Central memory CD8-positive, alpha-beta T cell (primary cell): ENCODE measurements around the gene PIEZO2.
A peak's percentile ranks its signal among the peaks of the same experiment; 100 is the strongest.

ENCODE experiments used
- ATAC-seq: fragments of 150-1000 bp; cut with Tn5 transposase; replicated peaks from 2 replicates; pipeline ENCODE4 v1.10.0; 2022; ENCODE audit warnings: mild to moderate bottlenecking, moderate FRiP score, moderate number of reproducible peaks; ENCODE audit not compliant: poor library complexity, severe bottlenecking; ENCODE audit errors: extremely low read depth
- DNase-seq, 2 donors: peaks; one replicate each; pipeline ENCODE4 v3.0.0; 2021; ENCODE audit warnings: low spot score in 2 of 2
- H3K27ac Mint-ChIP-seq: one replicate; pipeline ENCODE4 v1.8.0; 2022; ENCODE audit warnings: low read depth, mild to moderate bottlenecking, moderate library complexity, mixed read lengths
- H3K27me3 Mint-ChIP-seq: one replicate; pipeline ENCODE4 v1.8.0; 2022; ENCODE audit warnings: mixed read lengths
- H3K36me3 Mint-ChIP-seq: one replicate; pipeline ENCODE4 v1.8.0; 2022; ENCODE audit warnings: mild to moderate bottlenecking, moderate library complexity, mixed read lengths; ENCODE audit not compliant: insufficient read depth
- H3K4me1 Mint-ChIP-seq: one replicate; pipeline ENCODE4 v1.8.0; 2022; ENCODE audit warnings: mixed read lengths
- H3K4me3 Mint-ChIP-seq: one replicate; pipeline ENCODE4 v1.8.0; 2022; ENCODE audit warnings: mild to moderate bottlenecking, moderate library complexity, mixed read lengths
- H3K9me3 Mint-ChIP-seq: one replicate; pipeline ENCODE4 v1.8.0; 2022; ENCODE audit warnings: mixed read lengths

Gene PIEZO2

DNA sequence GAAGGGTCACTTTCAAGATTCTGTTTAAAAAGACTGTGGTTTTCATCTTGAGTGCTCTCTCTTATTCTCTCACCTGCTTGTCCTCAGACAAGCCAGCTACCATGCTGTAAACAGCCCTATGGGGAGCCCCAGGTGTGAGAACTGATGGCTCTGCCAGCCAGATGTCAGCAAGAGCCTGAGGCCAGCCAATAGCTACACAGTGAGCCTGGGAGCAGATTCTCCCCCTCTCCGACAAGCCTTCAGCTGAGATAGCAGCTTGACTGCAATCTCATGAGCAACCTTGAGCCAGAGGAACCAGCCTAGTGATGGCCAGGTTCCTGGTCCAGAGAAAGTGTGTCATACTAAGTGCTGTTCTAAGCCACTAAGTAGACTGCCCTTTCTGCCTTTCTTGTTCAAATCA lies 351.5 kb downstream of the PIEZO2 start:
- Mint-ChIP-seq H3K4me3 (no peak overlapping the region), H3K27me3 (no peaks in the 10 kb centered on the region), H3K4me1 (no peaks in the 10 kb centered on the region), H3K36me3 (no peaks in the 10 kb centered on the region), H3K9me3 (no peaks in the 10 kb centered on the region), H3K27ac (no peak overlapping the region)
- DNase-seq (no peak), ATAC-seq (no peak)

DNA sequence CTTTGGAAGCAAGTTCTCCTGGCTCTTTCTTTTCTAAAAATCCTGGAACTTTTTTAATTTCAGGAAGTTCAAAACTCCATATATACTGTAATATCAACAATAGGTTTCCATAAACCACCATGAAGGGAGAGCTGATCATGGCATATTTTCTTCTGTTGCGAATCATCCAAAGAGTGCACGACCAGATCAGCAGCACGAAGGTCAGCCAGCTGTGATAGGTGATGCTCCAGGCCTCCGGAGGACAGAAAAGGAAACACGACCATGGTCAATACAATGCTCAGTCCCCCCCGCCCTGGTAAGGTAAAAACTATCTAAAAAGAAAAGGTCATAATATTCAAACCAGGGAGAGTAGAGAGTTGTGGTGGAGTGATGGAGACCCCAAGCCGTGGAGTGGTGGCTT lies 354.6 kb downstream of the PIEZO2 start:
- no peak for ATAC-seq
- H3K27me3 Mint-ChIP-seq, result no peaks in the 10 kb centered on the region
- DNase-seq, result no peak
- no peaks in the 10 kb centered on the region for H3K36me3 Mint-ChIP-seq
- no peaks in the 10 kb centered on the region for H3K4me1 Mint-ChIP-seq
- no peaks in the 10 kb centered on the region for H3K9me3 Mint-ChIP-seq
- no peak overlapping the region for H3K4me3 Mint-ChIP-seq
- no peak overlapping the region for H3K27ac Mint-ChIP-seq

DNA sequence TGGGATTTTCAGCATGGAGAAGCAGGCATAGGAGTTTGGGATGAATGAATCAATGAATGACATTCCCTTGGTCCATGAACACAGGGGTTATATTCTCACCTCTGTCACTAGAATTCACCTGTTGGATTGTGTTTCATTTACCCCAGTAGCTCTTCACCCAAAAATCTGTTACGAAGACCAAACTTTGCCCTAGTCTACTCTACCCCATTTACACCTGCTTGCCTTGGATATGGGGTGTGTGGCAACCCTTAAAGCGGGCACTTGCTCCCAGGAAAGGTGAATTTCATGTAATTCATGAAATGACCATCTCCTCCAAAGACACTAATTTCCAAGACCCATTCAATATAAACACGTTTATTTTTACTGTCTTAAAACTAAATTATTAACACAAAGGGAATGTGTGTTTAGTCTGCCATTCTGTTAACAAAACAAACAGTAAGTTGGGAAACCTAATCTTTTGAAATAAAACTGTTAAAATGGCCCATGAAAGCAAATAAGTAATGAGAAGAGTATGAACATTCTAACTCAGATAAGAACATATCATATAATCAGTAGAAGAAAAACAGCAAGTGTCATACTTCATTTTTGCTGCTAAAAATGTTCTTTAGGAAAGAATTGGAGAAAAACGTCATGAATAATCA lies 355.5 kb downstream of the PIEZO2 start:
- Mint-ChIP-seq H3K36me3 (no peaks in the 10 kb centered on the region), H3K4me1 (no peaks in the 10 kb centered on the region), H3K27ac (no peak overlapping the region), H3K9me3 (no peaks in the 10 kb centered on the region), H3K27me3 (no peaks in the 10 kb centered on the region), H3K4me3 (no peak overlapping the region)
- ATAC-seq (no peak), DNase-seq (no peak)

DNA sequence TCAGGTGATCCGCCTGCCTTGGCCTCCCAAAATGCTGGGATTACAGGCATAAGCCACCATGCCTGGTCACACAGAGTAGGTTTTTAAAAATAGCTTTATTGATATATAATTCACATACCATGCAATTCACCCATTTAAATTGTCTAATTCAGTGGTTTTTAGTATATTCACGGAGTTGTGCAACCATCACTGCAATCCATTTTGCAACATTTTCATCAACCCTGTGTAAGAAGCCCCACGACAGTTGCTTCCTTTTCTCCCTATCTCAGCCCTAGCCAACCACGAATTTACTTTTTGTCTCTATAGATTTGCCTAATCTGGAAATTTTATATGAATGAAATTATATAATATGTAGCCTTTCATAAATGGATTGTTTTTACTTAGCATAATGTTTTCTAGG lies 357.2 kb downstream of the PIEZO2 start:
- H3K9me3 Mint-ChIP-seq, result no peaks in the 10 kb centered on the region
- DNase-seq (no peak), ATAC-seq (no peak)
- H3K4me1 Mint-ChIP-seq, result no peaks in the 10 kb centered on the region
- no peak overlapping the region for H3K27ac Mint-ChIP-seq
- no peaks in the 10 kb centered on the region for H3K36me3 Mint-ChIP-seq
- H3K4me3 Mint-ChIP-seq, result no peak overlapping the region
- no peaks in the 10 kb centered on the region for H3K27me3 Mint-ChIP-seq

DNA sequence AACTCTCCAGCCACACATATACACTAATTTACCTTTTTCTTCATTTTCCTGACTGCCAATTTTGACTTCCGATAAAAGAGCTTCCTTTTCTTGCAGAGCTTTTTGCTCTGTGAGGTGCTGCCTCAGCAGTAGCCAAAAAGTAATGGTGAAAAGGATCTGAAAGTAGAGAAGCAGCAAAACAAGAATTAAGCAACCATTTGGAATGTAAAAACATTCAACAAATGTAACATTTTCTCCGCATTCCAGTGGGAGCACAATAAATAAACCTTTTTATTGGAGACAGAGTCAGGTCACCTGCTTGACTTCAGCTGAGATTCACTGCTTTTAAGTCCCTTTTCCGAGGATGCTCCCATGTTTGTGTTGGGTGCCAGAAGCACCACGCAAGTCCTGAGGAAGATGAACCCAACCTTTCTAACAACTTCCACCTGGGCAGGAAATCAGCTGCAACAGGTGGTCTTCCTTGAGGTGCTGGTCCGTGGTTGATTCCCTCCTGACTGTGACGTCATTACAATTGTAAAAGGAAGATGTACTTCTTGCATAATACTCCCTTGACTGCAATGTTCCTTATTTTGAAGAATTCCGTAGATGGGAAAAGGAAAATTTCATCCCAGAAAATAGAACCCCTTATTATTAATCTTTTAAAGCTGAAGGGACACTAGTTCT lies 358.1 kb downstream of the PIEZO2 start:
- no peaks in the 10 kb centered on the region for H3K4me1 Mint-ChIP-seq
- H3K9me3 Mint-ChIP-seq, result no peaks in the 10 kb centered on the region
- DNase-seq, result no peak
- no peaks in the 10 kb centered on the region for H3K36me3 Mint-ChIP-seq
- H3K4me3 Mint-ChIP-seq, result no peak overlapping the region
- H3K27ac Mint-ChIP-seq, result no peak overlapping the region
- H3K27me3 Mint-ChIP-seq, result no peaks in the 10 kb centered on the region
- ATAC-seq, result no peak

DNA sequence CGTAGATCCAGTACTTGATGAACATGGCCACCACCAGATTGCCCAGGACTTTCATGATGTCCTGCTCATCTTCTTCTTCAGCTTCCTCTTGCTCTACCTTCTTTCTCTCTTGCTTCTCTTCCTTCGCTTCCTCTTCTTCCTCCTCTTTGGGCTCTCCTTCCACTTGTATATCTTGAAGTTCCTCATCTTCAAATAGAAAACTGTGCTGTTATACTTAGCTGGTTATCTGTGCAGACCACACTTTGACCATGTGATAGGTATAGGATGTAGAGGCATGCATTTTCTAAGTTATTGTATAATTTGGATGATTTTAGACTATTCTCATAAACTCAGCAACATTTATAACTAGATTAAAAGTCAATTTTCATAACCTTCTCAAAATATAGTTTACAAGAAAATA lies 360.2 kb downstream of the PIEZO2 start:
- Mint-ChIP-seq H3K27me3 (peaks cover 6% of the 10 kb centered on the region), H3K4me1 (no peaks in the 10 kb centered on the region), H3K9me3 (peaks cover 5% of the 10 kb centered on the region), H3K36me3 (no peaks in the 10 kb centered on the region), H3K27ac (no peak overlapping the region), H3K4me3 (no peak overlapping the region)
- no peak for DNase-seq
- ATAC-seq, result no peak

DNA sequence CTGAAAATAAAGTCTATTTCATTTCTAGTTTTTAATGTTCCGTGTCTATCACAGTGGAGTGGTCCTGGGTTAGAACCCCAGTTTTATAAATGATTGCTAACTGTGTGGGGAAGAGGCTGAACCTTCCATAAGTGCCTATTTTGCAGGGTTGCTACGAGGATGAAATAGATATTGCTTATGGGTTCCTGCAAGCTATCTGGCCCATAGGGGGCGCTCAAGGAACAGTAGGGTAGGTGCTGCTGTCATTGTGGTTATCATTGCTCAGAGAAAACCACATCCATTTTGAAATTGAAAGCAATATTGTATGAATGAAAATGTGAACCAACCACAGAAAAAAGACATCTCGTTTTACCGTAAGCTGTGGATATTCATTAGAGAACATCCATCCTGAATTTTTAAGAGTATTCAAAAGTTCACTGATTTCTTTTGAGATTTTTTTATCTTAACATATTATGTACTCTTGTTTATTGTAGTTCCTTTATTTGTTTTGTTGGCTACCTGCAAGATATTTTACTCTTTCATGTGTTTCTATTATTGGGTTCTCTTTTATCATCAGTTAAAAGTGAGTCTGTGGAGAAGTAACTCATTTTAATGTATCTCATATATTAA lies 362.0 kb downstream of the PIEZO2 start:
- Mint-ChIP-seq H3K36me3 (no peaks in the 10 kb centered on the region), H3K4me3 (no peak overlapping the region), H3K27ac (no peak overlapping the region), H3K4me1 (no peaks in the 10 kb centered on the region), H3K27me3 (peaks cover 6% of the 10 kb centered on the region), H3K9me3 (peaks cover 5% of the 10 kb centered on the region)
- DNase-seq (peak; percentile 54 to 59), ATAC-seq (peak; percentile 77)

DNA sequence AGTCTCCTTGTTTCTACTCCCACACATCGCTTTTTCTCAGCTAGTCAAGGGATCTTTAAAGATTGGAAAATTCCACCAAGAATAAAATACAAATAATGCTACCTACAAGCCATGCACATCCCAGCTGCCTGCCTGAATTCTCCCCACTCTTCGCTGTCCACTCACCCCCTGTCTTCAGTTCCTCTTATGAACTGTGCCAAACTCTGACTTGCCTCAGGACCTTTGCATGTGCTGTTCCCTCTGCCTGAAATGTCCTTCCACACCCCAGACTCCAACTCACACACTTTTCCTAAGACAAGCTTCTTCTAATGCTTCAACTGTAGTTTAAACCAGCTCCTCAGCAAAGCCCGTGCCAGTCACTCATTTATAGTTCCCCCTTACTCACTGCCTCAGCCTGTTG lies 363.6 kb downstream of the PIEZO2 start:
- Mint-ChIP-seq H3K9me3 (peaks cover 5% of the 10 kb centered on the region), H3K27ac (no peak overlapping the region), H3K36me3 (no peaks in the 10 kb centered on the region), H3K4me1 (no peaks in the 10 kb centered on the region), H3K4me3 (no peak overlapping the region), H3K27me3 (peaks cover 6% of the 10 kb centered on the region)
- DNase-seq, result no peak
- ATAC-seq, result no peak

DNA sequence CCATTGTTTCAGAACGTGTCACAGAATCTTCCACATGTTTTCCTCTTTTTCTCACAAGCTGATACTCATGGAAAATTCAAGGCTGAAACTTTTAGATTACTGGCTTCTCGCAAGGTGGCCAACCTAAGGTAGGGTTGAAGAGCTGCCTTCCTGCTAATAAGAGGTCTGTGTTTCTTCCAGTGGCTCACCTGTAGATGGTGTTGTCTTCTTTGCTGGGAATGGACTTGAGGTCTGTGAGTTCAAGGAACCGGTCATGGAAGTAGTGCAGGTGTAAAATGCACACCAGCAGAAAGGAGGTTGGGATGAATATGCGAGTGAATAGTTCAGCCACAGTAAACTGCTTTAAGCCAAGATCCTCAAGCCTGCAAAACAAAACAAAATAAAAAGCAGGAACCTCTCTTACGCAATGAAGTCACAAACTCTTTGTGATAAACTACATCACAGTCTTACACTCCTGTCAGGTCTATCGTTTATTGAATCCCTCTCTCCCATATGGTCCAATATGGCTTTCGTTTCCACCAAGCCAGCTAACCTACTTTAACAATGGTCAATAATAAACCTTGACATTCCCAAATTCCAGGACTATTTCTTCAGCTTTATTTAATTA lies 364.7 kb downstream of the PIEZO2 start:
- Mint-ChIP-seq H3K27me3 (peaks cover 6% of the 10 kb centered on the region), H3K36me3 (no peaks in the 10 kb centered on the region), H3K27ac (no peak overlapping the region), H3K4me3 (no peak overlapping the region), H3K9me3 (peaks cover 5% of the 10 kb centered on the region), H3K4me1 (no peaks in the 10 kb centered on the region)
- DNase-seq, result no peak
- ATAC-seq, result no peak

DNA sequence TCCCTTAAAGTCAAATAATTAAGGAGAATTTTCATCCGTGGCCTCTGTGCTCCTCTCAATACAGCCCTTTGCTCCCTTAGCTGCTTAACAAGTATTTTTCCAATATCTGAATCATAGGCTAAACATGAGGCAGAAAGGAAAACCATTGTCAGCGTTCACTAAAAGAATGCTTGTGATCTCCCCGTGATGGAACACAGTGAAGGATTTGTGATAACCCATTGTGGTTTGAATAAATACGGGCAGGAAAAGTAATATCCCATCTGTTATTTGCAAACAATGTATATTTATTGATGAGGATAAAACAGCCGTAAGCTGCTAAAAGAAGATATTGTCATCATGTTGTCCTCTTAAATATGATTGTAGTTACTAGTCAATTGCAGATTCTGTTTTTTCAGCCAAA lies 365.4 kb downstream of the PIEZO2 start:
- Mint-ChIP-seq H3K4me1 (no peaks in the 10 kb centered on the region), H3K36me3 (no peaks in the 10 kb centered on the region), H3K27me3 (peaks cover 6% of the 10 kb centered on the region), H3K9me3 (peaks cover 5% of the 10 kb centered on the region), H3K4me3 (no peak overlapping the region), H3K27ac (no peak overlapping the region)
- DNase-seq, result no peak
- no peak for ATAC-seq

DNA sequence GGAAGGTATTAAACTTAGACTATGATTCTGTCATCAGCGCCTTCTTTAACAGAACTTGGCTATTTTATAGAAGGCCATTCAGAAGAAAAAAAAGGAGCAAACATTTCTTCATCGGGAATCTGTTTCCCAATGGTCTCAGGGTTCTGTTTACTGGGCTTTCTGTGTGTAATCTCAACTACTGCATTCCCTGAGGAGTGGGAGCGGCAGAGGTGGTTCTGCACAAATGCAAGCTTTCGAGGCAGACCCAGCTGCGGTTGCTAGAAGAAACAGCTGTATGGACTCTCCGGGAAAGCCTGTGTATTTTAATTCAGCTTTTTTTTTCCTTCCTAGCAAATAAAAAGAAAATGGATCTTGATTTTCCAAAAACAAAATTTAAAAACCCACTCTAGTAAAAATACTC lies 372.9 kb downstream of the PIEZO2 start:
- Mint-ChIP-seq H3K4me1 (no peaks in the 10 kb centered on the region), H3K9me3 (peaks cover 7% of the 10 kb centered on the region), H3K27ac (no peak overlapping the region), H3K36me3 (no peaks in the 10 kb centered on the region), H3K4me3 (no peak overlapping the region), H3K27me3 (peaks cover 15% of the 10 kb centered on the region)
- no peak for ATAC-seq
- DNase-seq, result no peak

DNA sequence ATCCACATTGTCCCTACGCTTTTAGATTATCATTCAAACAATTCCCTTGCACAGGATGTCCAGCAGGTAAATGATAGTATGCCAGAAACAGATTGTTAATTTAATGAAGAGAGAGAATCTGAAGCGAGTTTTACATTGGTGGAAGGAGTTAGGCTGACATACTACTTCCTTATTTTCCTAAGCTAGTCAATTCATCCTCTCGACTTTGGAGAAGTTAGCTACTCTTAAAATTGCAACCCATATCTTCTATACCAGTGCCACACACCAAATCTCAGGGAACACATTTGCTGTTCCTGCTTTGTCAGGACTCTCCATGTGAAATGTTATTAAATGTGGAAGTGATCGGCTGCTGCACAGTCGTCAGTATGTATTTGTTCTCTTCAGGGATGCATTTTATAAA lies 374.3 kb downstream of the PIEZO2 start:
- DNase-seq (no peak), ATAC-seq (no peak)
- H3K27me3 Mint-ChIP-seq, result peaks cover 15% of the 10 kb centered on the region
- H3K4me1 Mint-ChIP-seq, result no peaks in the 10 kb centered on the region
- no peak overlapping the region for H3K4me3 Mint-ChIP-seq
- H3K27ac Mint-ChIP-seq, result no peak overlapping the region
- H3K9me3 Mint-ChIP-seq, result peaks cover 7% of the 10 kb centered on the region
- H3K36me3 Mint-ChIP-seq, result no peaks in the 10 kb centered on the region
